Measurements from ENCODE around the gene AKAP13.

GRCh38 chr15:85692321-85692720, 311.9 kb downstream of the AKAP13 start:
- no peak for TF ChIP-seq CTCF (IDR thresholded peaks at IDR 0.05)
- TF ChIP-seq POLR2A (IDR thresholded peaks at IDR 0.05), result no peak

All from uterus (tissue), 2 donors.